SU-DHL-6 (cell line): Measurements from ENCODE around the gene PDE4D.

Experiments
- H2AFZ ChIP-seq: fragments of 200-600 bp; sonication (generic); 2 replicates; pipeline ENCODE4 v1.6.1; 2014; ENCODE audit warnings: low read depth, mild to moderate bottlenecking, moderate library complexity, mixed read lengths, antibody characterized with exemption, low read length; ENCODE audit not compliant: severe bottlenecking
- H3F3A ChIP-seq: fragments of 200-600 bp; shearing (Covaris generic); 2 replicates; pipeline ENCODE4 v1.6.0; 2016; ENCODE audit warnings: antibody characterized with exemption, mild to moderate bottlenecking; ENCODE audit not compliant: insufficient read depth
- H3K27ac ChIP-seq: fragments of 200-600 bp; sonication (generic); 2 replicates; pipeline ENCODE4 v1.5.1; 2016; ENCODE audit warnings: low read depth, mild to moderate bottlenecking, low read length, moderate library complexity, mixed read lengths
- H3K27me3 ChIP-seq: fragments of 200-600 bp; sonication (generic), shearing (Covaris generic); 2 replicates; pipeline ENCODE4 v1.6.0; 2014; ENCODE audit warnings: mild to moderate bottlenecking, low read length
- H3K36me3 ChIP-seq: fragments of 200-600 bp; sonication (generic); 2 replicates; pipeline ENCODE4 v1.6.1; 2014; ENCODE audit warnings: mild to moderate bottlenecking, low read length, mixed read lengths
- H3K4me2 ChIP-seq: fragments of 300-600, 200-600 bp; shearing (Covaris generic), sonication (generic); 2 replicates; pipeline ENCODE4 v1.6.0; 2014; ENCODE audit warnings: low read length, low read depth, mild to moderate bottlenecking; ENCODE audit not compliant: poor library complexity, severe bottlenecking
- H3K4me3 ChIP-seq: fragments of 200-600 bp; sonication (generic); 2 replicates; pipeline ENCODE4 v1.5.1; 2014; ENCODE audit warnings: antibody characterized with exemption, low read length, mild to moderate bottlenecking, mixed read lengths; ENCODE audit not compliant: insufficient read depth, poor library complexity, severe bottlenecking
- H3K79me2 ChIP-seq: fragments of 200-600 bp; sonication (generic); 2 replicates; pipeline ENCODE4 v1.6.1; 2014; ENCODE audit warnings: mild to moderate bottlenecking, low read length, moderate library complexity; ENCODE audit not compliant: insufficient read depth
- H3K9ac ChIP-seq: fragments of 200-600 bp; sonication (generic); 2 replicates; pipeline ENCODE4 v1.7.0; 2014; ENCODE audit warnings: mild to moderate bottlenecking, low read length
- H3K9me2 ChIP-seq: fragments of 200-600 bp; sonication (generic); replicated peaks from 2 replicates; pipeline ENCODE4 v1.6.1; 2014; ENCODE audit warnings: low read length; ENCODE audit not compliant: insufficient read depth
- H3K9me3 ChIP-seq: fragments of 200-600 bp; sonication (generic); 2 replicates; pipeline ENCODE4 v1.6.1; 2014; ENCODE audit warnings: low read length, mixed read lengths; ENCODE audit not compliant: insufficient read depth
- H4K20me1 ChIP-seq: fragments of 200-600 bp; sonication (generic); 2 replicates; pipeline ENCODE4 v1.6.1; 2014; ENCODE audit warnings: low read depth, mild to moderate bottlenecking, antibody characterized with exemption, low read length, moderate library complexity, mixed read lengths
- EZH2phosphoT487 ChIP-seq: fragments of 200-600 bp; sonication (generic), shearing (Covaris generic); conservative IDR thresholded peaks from 2 replicates; pipeline ENCODE4 v1.6.1; 2018; ENCODE audit warnings: mild to moderate bottlenecking, antibody characterized with exemption, low read length, moderate library complexity, mixed read lengths
- TF ChIP-seq, protein P1 (sequence below): fragments of 200-600 bp; sonication (generic); IDR thresholded peaks from one replicate; pipeline ENCODE4 v1.5.1; 2017; ENCODE audit warnings: antibody characterized with exemption, mild to moderate bottlenecking, low read length, moderate library complexity; ENCODE audit not compliant: insufficient read depth, poor library complexity, severe bottlenecking

PDE4D gene

GRCh38 chr5:59484618-59485017, 408.9 kb downstream of the PDE4D start:
- Histone ChIP-seq H3K27me3 (no peaks in the 10 kb centered on the region), H3K9me2 (no peaks in the 10 kb centered on the region), H4K20me1 (no peaks in the 10 kb centered on the region), H2AFZ (no peak overlapping the region), H3K79me2 (no peaks in the 10 kb centered on the region), H3K4me3 (no peak overlapping the region), H3K4me2 (no peak overlapping the region), H3K27ac (no peak overlapping the region), H3K36me3 (no peaks in the 10 kb centered on the region), H3K9me3 (no peaks in the 10 kb centered on the region), H3F3A (no peaks in the 10 kb centered on the region), H3K9ac (no peak overlapping the region)
- TF ChIP-seq, protein P1, sequence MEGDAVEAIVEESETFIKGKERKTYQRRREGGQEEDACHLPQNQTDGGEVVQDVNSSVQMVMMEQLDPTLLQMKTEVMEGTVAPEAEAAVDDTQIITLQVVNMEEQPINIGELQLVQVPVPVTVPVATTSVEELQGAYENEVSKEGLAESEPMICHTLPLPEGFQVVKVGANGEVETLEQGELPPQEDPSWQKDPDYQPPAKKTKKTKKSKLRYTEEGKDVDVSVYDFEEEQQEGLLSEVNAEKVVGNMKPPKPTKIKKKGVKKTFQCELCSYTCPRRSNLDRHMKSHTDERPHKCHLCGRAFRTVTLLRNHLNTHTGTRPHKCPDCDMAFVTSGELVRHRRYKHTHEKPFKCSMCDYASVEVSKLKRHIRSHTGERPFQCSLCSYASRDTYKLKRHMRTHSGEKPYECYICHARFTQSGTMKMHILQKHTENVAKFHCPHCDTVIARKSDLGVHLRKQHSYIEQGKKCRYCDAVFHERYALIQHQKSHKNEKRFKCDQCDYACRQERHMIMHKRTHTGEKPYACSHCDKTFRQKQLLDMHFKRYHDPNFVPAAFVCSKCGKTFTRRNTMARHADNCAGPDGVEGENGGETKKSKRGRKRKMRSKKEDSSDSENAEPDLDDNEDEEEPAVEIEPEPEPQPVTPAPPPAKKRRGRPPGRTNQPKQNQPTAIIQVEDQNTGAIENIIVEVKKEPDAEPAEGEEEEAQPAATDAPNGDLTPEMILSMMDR = no peak
- TF ChIP-seq EZH2phosphoT487 = no peak

- Histone ChIP-seq H3K36me3 (no peaks in the 10 kb centered on the region), H2AFZ (no peak overlapping the region), H3K4me2 (no peak overlapping the region), H3K27ac (no peak overlapping the region), H3K27me3 (no peaks in the 10 kb centered on the region), H3K9me2 (no peaks in the 10 kb centered on the region), H3K9ac (no peak overlapping the region), H3K9me3 (no peaks in the 10 kb centered on the region), H3K4me3 (no peak overlapping the region), H3F3A (no peaks in the 10 kb centered on the region), H4K20me1 (no peaks in the 10 kb centered on the region), H3K79me2 (no peaks in the 10 kb centered on the region)
- TF ChIP-seq EZH2phosphoT487 = no peak
- TF ChIP-seq, protein P1 = no peak
These were observed 409.5 kb downstream of the PDE4D start for GRCh38 chr5:59483971-59484472.

DNA sequence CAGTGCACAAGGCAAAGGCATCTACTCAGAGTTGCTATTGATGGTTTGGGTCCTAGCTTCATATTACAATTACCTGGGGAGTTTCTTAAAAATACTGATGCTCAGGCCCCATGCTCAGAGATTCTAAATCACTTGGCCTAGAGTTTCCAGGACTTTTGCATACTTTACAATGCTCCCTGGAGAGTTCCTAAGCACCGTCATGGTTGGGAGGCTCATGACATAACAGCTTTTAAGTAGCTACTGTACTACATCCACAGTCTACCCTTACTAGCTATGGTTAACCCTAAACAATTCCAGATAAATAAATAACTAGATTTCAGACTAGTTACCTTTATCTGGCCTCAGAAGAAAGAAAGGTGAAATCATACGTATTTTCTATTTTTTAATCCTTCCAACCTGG, 414.4 kb downstream of the PDE4D start:
- H3K9ac ChIP-seq = no peak overlapping the region
- no peaks in the 10 kb centered on the region for H4K20me1 ChIP-seq
- no peaks in the 10 kb centered on the region for H3K27me3 ChIP-seq
- H3K27ac ChIP-seq = no peak overlapping the region
- no peaks in the 10 kb centered on the region for H3K9me2 ChIP-seq
- no peaks in the 10 kb centered on the region for H3K36me3 ChIP-seq
- H3K9me3 ChIP-seq = no peaks in the 10 kb centered on the region
- H3K79me2 ChIP-seq = no peaks in the 10 kb centered on the region
- no peak overlapping the region for H3K4me2 ChIP-seq
- no peak overlapping the region for H3K4me3 ChIP-seq
- H2AFZ ChIP-seq = no peak overlapping the region
- H3F3A ChIP-seq = no peaks in the 10 kb centered on the region
- TF ChIP-seq, protein P1 = no peak
